Measurements from ENCODE around the gene CXCL14. TPM values are rescaled to one million over a fixed set of nuclear protein-coding genes. Genes with fewer than 3 reads are reported as not detected.

Gene CXCL14
- total and polyA plus RNA-seq, 4 donors = 0.74 to 219 (median 49.3) TPM

- ATAC-seq (ENCODE audit: low FRiP score) (no peak), DNase-seq (no peak)
- intact Hi-C loops (cut with DNase I) = no loop called here
Observed at GRCh38 chr5:135609981-135610380, 31.2 kb upstream of the CXCL14 start.

GRCh38 chr5:135608761-135609443, 30.1 kb upstream of the CXCL14 start:
- H3K27me3 ChIP-seq (ENCODE audit: control insufficient read depth in 1 of 2, insufficient read depth in 2 of 2, low read length in 1 of 2) = peaks cover 0 to 7% of the 10 kb centered on the region in 2 donors
- intact Hi-C loops (cut with DNase I) = no loop called here
- ATAC-seq (ENCODE audit: low FRiP score) (no peak), DNase-seq (no peak)
- no peaks in the 10 kb centered on the region for H3K36me3 ChIP-seq (ENCODE audit: control insufficient read depth in 1 of 2, insufficient read depth in 2 of 2, low read length in 1 of 2)
- H3K9me3 ChIP-seq (ENCODE audit: control insufficient read depth, low read length) = peaks cover 1% of the 10 kb centered on the region
- H3K4me3 ChIP-seq (ENCODE audit: low read length in 2 of 2) = no peak overlapping the region
- WGBS, 2 donors = 76 to 86% methylated on average over 4 of the region's 4 CpGs
- no peaks in the 10 kb centered on the region for H3K4me1 ChIP-seq (ENCODE audit: control insufficient read depth in 1 of 2, insufficient read depth in 2 of 2, low read length in 2 of 2)
- no peak overlapping the region for H3K27ac ChIP-seq (ENCODE audit: low read depth in 1 of 2, low read length in 2 of 2)

More at GRCh38 chr5:135609981-135610380, 31.2 kb upstream of the CXCL14 start:
- WGBS, 2 donors = 61 to 75% methylated on average over 4 of the region's 4 CpGs
- H3K4me3 ChIP-seq (ENCODE audit: low read length in 2 of 2) = no peak overlapping the region
- H3K36me3 ChIP-seq (ENCODE audit: control insufficient read depth in 1 of 2, insufficient read depth in 2 of 2, low read length in 1 of 2) = no peaks in the 10 kb centered on the region
- no peak overlapping the region for H3K27ac ChIP-seq (ENCODE audit: low read depth in 1 of 2, low read length in 2 of 2)
- no peaks in the 10 kb centered on the region for H3K4me1 ChIP-seq (ENCODE audit: control insufficient read depth in 1 of 2, insufficient read depth in 2 of 2, low read length in 2 of 2)
- H3K27me3 ChIP-seq (ENCODE audit: control insufficient read depth in 1 of 2, insufficient read depth in 2 of 2, low read length in 1 of 2) = peaks cover 0 to 7% of the 10 kb centered on the region in 2 donors
- peaks cover 4% of the 10 kb centered on the region for H3K9me3 ChIP-seq (ENCODE audit: control insufficient read depth, low read length)

GRCh38 chr5:135608361-135608760, 29.6 kb upstream of the CXCL14 start:
- no peak for DNase-seq
- H3K36me3 ChIP-seq (ENCODE audit: control insufficient read depth in 1 of 2, insufficient read depth in 2 of 2, low read length in 1 of 2) = no peaks in the 10 kb centered on the region
- peaks cover 0 to 7% of the 10 kb centered on the region in 2 donors for H3K27me3 ChIP-seq (ENCODE audit: control insufficient read depth in 1 of 2, insufficient read depth in 2 of 2, low read length in 1 of 2)
- 64 to 74% methylated on average over 4 of the region's 4 CpGs for WGBS, 2 donors
- peaks cover 1% of the 10 kb centered on the region for H3K9me3 ChIP-seq (ENCODE audit: control insufficient read depth, low read length)
- no peak overlapping the region for H3K27ac ChIP-seq (ENCODE audit: low read depth in 1 of 2, low read length in 2 of 2)
- no peak overlapping the region for H3K4me3 ChIP-seq (ENCODE audit: low read length in 2 of 2)
- intact Hi-C loops (cut with DNase I) = no loop called here
- H3K4me1 ChIP-seq (ENCODE audit: control insufficient read depth in 1 of 2, insufficient read depth in 2 of 2, low read length in 2 of 2) = no peaks in the 10 kb centered on the region
- ATAC-seq (ENCODE audit: low FRiP score) = no peak

DNA sequence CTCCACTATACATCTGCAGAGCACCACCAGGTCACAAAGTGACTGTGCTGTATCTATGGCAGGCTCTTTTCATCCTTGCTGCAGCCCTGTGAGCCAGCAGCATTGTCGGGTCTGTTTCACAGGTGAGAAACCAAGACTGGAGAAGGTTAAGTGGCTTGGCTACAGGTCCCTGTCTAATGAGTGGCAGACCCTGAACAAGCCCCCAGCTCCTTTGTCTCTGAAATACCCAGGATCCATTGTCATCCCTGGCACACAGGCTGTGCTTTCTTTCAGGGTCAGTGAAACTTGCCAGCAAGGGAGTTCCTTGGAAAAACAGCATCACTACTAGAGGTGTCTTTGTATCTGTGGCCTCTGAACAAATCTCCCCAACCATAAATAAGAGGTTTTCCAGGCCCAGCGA, 27.6 kb upstream of the CXCL14 start:
- H3K9me3 ChIP-seq (ENCODE audit: control insufficient read depth, low read length) = peaks cover 1% of the 10 kb centered on the region
- 75 to 77% methylated on average over 2 of the region's 2 CpGs for WGBS, 2 donors
- intact Hi-C loops (cut with DNase I) = no loop called here
- H3K36me3 ChIP-seq (ENCODE audit: control insufficient read depth in 1 of 2, insufficient read depth in 2 of 2, low read length in 1 of 2) = no peaks in the 10 kb centered on the region
- no peaks in the 10 kb centered on the region for H3K4me1 ChIP-seq (ENCODE audit: control insufficient read depth in 1 of 2, insufficient read depth in 2 of 2, low read length in 2 of 2)
- ATAC-seq (ENCODE audit: low FRiP score) = no peak
- H3K4me3 ChIP-seq (ENCODE audit: low read length in 2 of 2) = no peak overlapping the region
- peaks cover 0 to 7% of the 10 kb centered on the region in 2 donors for H3K27me3 ChIP-seq (ENCODE audit: control insufficient read depth in 1 of 2, insufficient read depth in 2 of 2, low read length in 1 of 2)
- H3K27ac ChIP-seq (ENCODE audit: low read depth in 1 of 2, low read length in 2 of 2) = no peak overlapping the region
- no peak for DNase-seq

DNA sequence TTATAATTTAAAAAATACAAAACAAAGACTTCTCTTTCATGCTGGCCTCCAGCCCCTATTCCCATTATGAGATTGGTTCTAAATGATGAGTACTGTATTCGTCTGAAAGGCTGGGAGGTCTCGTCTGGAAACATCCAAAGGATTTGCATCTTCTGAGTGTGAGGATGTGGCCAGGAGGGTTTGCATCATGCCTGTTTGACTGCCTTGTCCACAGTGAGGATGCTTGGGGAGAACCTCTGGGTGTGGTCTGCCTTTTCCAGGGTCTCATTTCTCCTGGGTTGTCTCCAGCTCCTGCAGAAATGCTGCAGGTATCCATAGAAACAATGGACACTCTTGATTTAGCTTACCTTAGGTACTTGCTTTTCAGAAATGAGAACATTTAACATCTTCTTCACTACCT, 26.4 kb upstream of the CXCL14 start:
- intact Hi-C loops (cut with DNase I) = no loop called here
- Histone ChIP-seq H3K4me1 (ENCODE audit: control insufficient read depth in 1 of 2, insufficient read depth in 2 of 2, low read length in 2 of 2) (no peaks in the 10 kb centered on the region), H3K27ac (ENCODE audit: low read depth in 1 of 2, low read length in 2 of 2) (no peak overlapping the region), H3K27me3 (ENCODE audit: control insufficient read depth in 1 of 2, insufficient read depth in 2 of 2, low read length in 1 of 2) (peaks cover 0 to 7% of the 10 kb centered on the region in 2 donors), H3K4me3 (ENCODE audit: low read length in 2 of 2) (no peak overlapping the region), H3K9me3 (ENCODE audit: control insufficient read depth, low read length) (peaks cover 1% of the 10 kb centered on the region), H3K36me3 (ENCODE audit: control insufficient read depth in 1 of 2, insufficient read depth in 2 of 2, low read length in 1 of 2) (no peaks in the 10 kb centered on the region)
- 67 to 79% methylated on average over 2 of the region's 2 CpGs for WGBS, 2 donors
- ATAC-seq (ENCODE audit: low FRiP score) = no peak
- no peak for DNase-seq

GRCh38 chr5:135604056-135604455, 25.3 kb upstream of the CXCL14 start:
- Histone ChIP-seq H3K36me3 (ENCODE audit: control insufficient read depth in 1 of 2, insufficient read depth in 2 of 2, low read length in 1 of 2) (no peaks in the 10 kb centered on the region), H3K27ac (ENCODE audit: low read depth in 1 of 2, low read length in 2 of 2) (no peak overlapping the region), H3K9me3 (ENCODE audit: control insufficient read depth, low read length) (no peaks in the 10 kb centered on the region), H3K4me3 (ENCODE audit: low read length in 2 of 2) (no peak overlapping the region), H3K4me1 (ENCODE audit: control insufficient read depth in 1 of 2, insufficient read depth in 2 of 2, low read length in 2 of 2) (no peaks in the 10 kb centered on the region), H3K27me3 (ENCODE audit: control insufficient read depth in 1 of 2, insufficient read depth in 2 of 2, low read length in 1 of 2) (peaks cover 0 to 6% of the 10 kb centered on the region in 2 donors)
- WGBS, 2 donors = 72 to 76% methylated on average over 7 of the region's 7 CpGs
- ATAC-seq (ENCODE audit: low FRiP score) (no peak), DNase-seq (no peak)
- intact Hi-C loops (cut with DNase I) = no loop called here

DNA sequence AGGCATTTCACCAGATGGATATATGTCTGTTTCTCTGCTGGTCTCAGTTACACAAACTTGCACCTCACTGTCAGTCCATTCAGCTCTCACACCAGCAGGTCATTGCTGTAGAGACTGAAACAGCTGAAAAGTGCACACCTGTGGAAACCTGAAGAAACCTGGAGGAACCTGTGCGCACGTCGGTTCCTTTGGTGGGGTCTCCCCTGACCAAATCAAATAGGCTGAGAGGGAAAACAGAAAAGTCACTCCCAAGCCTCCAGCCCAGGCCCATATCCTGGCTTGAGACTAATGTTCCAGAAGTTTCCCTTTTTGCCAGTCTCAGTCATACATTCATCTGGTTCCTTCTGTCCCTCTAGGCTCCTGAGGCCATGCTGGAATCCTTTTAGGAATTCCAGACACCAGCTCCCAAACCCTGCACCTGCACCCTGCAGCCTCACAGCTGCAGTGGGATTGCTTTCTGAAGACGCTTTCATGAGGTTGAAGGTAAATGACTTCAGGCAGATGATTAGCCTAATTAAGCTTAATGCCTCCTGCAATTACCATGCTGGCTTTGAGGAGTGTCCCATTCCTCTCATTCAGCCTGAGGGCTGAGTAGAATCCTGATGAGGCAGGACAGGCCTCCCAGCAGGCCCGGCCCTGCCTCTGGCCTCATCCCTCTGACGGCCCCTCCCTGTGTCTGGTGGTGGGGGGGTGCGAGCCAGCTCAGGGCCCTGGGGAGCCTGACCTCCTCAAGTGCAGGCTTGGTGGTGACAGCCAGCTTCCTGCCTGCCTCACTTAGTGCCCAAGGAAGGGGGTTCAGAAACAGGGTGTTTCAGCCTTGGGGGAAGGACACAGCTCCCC, 24.3 kb upstream of the CXCL14 start:
- H3K27ac ChIP-seq (ENCODE audit: low read depth in 1 of 2, low read length in 2 of 2) = no peak overlapping the region
- H3K36me3 ChIP-seq (ENCODE audit: control insufficient read depth in 1 of 2, insufficient read depth in 2 of 2, low read length in 1 of 2) = no peaks in the 10 kb centered on the region
- DNase-seq = no peak
- ATAC-seq (ENCODE audit: low FRiP score) = no peak
- 70 to 71% methylated on average over 7 of the region's 7 CpGs for WGBS, 2 donors
- H3K27me3 ChIP-seq (ENCODE audit: control insufficient read depth in 1 of 2, insufficient read depth in 2 of 2, low read length in 1 of 2) = no peaks in the 10 kb centered on the region
- intact Hi-C loops (cut with DNase I) = no loop called here
- H3K4me3 ChIP-seq (ENCODE audit: low read length in 2 of 2) = no peak overlapping the region
- H3K4me1 ChIP-seq (ENCODE audit: control insufficient read depth in 1 of 2, insufficient read depth in 2 of 2, low read length in 2 of 2) = no peaks in the 10 kb centered on the region
- no peaks in the 10 kb centered on the region for H3K9me3 ChIP-seq (ENCODE audit: control insufficient read depth, low read length)

GRCh38 chr5:135601466-135601865, 22.7 kb upstream of the CXCL14 start:
- H3K36me3 ChIP-seq (ENCODE audit: control insufficient read depth in 1 of 2, insufficient read depth in 2 of 2, low read length in 1 of 2) = no peaks in the 10 kb centered on the region
- no peak overlapping the region for H3K27ac ChIP-seq (ENCODE audit: low read depth in 1 of 2, low read length in 2 of 2)
- H3K27me3 ChIP-seq (ENCODE audit: control insufficient read depth in 1 of 2, insufficient read depth in 2 of 2, low read length in 1 of 2) = no peaks in the 10 kb centered on the region
- no peak for DNase-seq
- ATAC-seq (ENCODE audit: low FRiP score) = no peak
- intact Hi-C loops (cut with DNase I) = no loop called here
- 69 to 73% methylated on average over 3 of the region's 3 CpGs for WGBS, 2 donors
- no peak overlapping the region for H3K4me3 ChIP-seq (ENCODE audit: low read length in 2 of 2)
- H3K4me1 ChIP-seq (ENCODE audit: control insufficient read depth in 1 of 2, insufficient read depth in 2 of 2, low read length in 2 of 2) = no peaks in the 10 kb centered on the region
- no peaks in the 10 kb centered on the region for H3K9me3 ChIP-seq (ENCODE audit: control insufficient read depth, low read length)

GRCh38 chr5:135600971-135601381, 22.2 kb upstream of the CXCL14 start:
- H3K9me3 ChIP-seq (ENCODE audit: control insufficient read depth, low read length) = no peaks in the 10 kb centered on the region
- no peak overlapping the region for H3K27ac ChIP-seq (ENCODE audit: low read depth in 1 of 2, low read length in 2 of 2)
- no peak for DNase-seq
- intact Hi-C loops (cut with DNase I) = no loop called here
- 88 to 90% methylated on average over 6 of the region's 6 CpGs for WGBS, 2 donors
- no peaks in the 10 kb centered on the region for H3K27me3 ChIP-seq (ENCODE audit: control insufficient read depth in 1 of 2, insufficient read depth in 2 of 2, low read length in 1 of 2)
- no peak overlapping the region for H3K4me3 ChIP-seq (ENCODE audit: low read length in 2 of 2)
- ATAC-seq (ENCODE audit: low FRiP score) = no peak
- no peaks in the 10 kb centered on the region for H3K36me3 ChIP-seq (ENCODE audit: control insufficient read depth in 1 of 2, insufficient read depth in 2 of 2, low read length in 1 of 2)
- H3K4me1 ChIP-seq (ENCODE audit: control insufficient read depth in 1 of 2, insufficient read depth in 2 of 2, low read length in 2 of 2) = no peaks in the 10 kb centered on the region
